IMR-90 (cell line): ENCODE results near the gene ABCB6. TPM values are rescaled to one million over a fixed set of nuclear protein-coding genes. Genes with fewer than 3 reads are reported as not detected.

ENCODE experiments used
- ATAC-seq: fragments of 200-7000 bp; cut with Tn5 transposase; 2 replicates; pipeline ENCODE4 v1.9.1; 2020; ENCODE audit warnings: low read depth, mild to moderate bottlenecking, moderate library complexity
- BruUV-seq: library from RNA; stranded (reverse); fragments of 400-500 nt; replicated peaks from 2 replicates; lab custom pipeline; 2021; lab: Mats Ljungman, UMichigan
- CTCF ChIA-PET: fragments of 300-600 bp; formaldehyde crosslinking; extraction: SDS; loops from one replicate; lab custom pipeline; 2021; ENCODE audit warnings: antibody characterized with exemption; lab: Yijun Ruan, JAX
- POLR2A ChIA-PET: fragments of 300-600 bp; sonication (Branson Sonifier 250); formaldehyde crosslinking; loops from one replicate; lab custom pipeline; 2022; ENCODE audit warnings: antibody characterized with exemption; ENCODE audit not compliant: unreplicated experiment; lab: Charles Lee
- DNase-seq: peaks from one replicate; pipeline ENCODE4 v3.0.0; 2013
- H2AFZ ChIP-seq: replicated peaks from 2 replicates; pipeline ENCODE3; 2013; ENCODE audit warnings: low read length, mild to moderate bottlenecking; ENCODE audit not compliant: poor library complexity
- H2AK5ac ChIP-seq: 2 replicates; pipeline ENCODE4 v1.6.1; 2013; ENCODE audit warnings: low read depth, low read length, inconsistent platforms
- H2AK9ac ChIP-seq: replicated peaks from 2 replicates; pipeline ENCODE3; 2013; ENCODE audit warnings: mild to moderate bottlenecking, low read depth, low read length, moderate library complexity; ENCODE audit not compliant: poor library complexity
- H2BK120ac ChIP-seq: 2 replicates; pipeline ENCODE4 v1.6.1; 2013; ENCODE audit warnings: low read depth, low read length, inconsistent platforms
- H2BK15ac ChIP-seq: 3 replicates; pipeline ENCODE4 v1.6.1; 2013; ENCODE audit warnings: low read depth, low read length, inconsistent platforms
- H2BK20ac ChIP-seq: 2 replicates; pipeline ENCODE4 v1.6.1; 2013; ENCODE audit warnings: low read depth, mild to moderate bottlenecking, inconsistent platforms, low read length, moderate library complexity
- H2BK5ac ChIP-seq: 2 replicates; pipeline ENCODE4 v1.6.1; 2013; ENCODE audit warnings: mild to moderate bottlenecking, low read depth, low read length, inconsistent platforms; ENCODE audit not compliant: poor library complexity, severe bottlenecking
- H3K14ac ChIP-seq: replicated peaks from 2 replicates; pipeline ENCODE4 v1.6.1; 2013; ENCODE audit warnings: low read depth, low read length, inconsistent platforms
- H3K18ac ChIP-seq: 2 replicates; pipeline ENCODE4 v1.6.1; 2013; ENCODE audit warnings: low read depth, low read length, control low read depth
- H3K23ac ChIP-seq: 2 replicates; pipeline ENCODE4 v1.6.1; 2013; ENCODE audit warnings: low read depth, low read length, inconsistent platforms
- H3K27ac ChIP-seq: 2 replicates; pipeline ENCODE4 v1.5.1; 2013; ENCODE audit warnings: mild to moderate bottlenecking, control low read depth, low read length; ENCODE audit not compliant: insufficient read depth
- H3K27me3 ChIP-seq: 2 replicates; pipeline ENCODE4 v1.6.1; 2013; ENCODE audit warnings: low read length; ENCODE audit not compliant: control insufficient read depth, insufficient read depth
- H3K36me3 ChIP-seq: 2 replicates; pipeline ENCODE4 v1.6.1; 2013; ENCODE audit warnings: low read length, mixed read lengths; ENCODE audit not compliant: control insufficient read depth, insufficient read depth
- H3K4ac ChIP-seq: 2 replicates; pipeline ENCODE4 v1.6.1; 2013; ENCODE audit warnings: low read depth, low read length, inconsistent platforms
- H3K4me1 ChIP-seq: 2 replicates; pipeline ENCODE4 v1.6.1; 2013; ENCODE audit warnings: low read length, mixed read lengths; ENCODE audit not compliant: control insufficient read depth, insufficient read depth
- H3K4me2 ChIP-seq: 2 replicates; pipeline ENCODE4 v1.6.1; 2013; ENCODE audit warnings: low read depth, mild to moderate bottlenecking, control low read depth, low read length, moderate library complexity
- H3K4me3 ChIP-seq: 2 replicates; pipeline ENCODE4 v1.5.1; 2013; ENCODE audit warnings: low read depth, mild to moderate bottlenecking, control low read depth, low read length, moderate library complexity; ENCODE audit not compliant: insufficient read depth
- H3K56ac ChIP-seq: 2 replicates; pipeline ENCODE4 v1.6.1; 2013; ENCODE audit warnings: low read length, inconsistent platforms; ENCODE audit not compliant: insufficient read depth; ENCODE audit errors: extremely low read depth
- H3K79me1 ChIP-seq, 2 experiments: 2 replicates each; pipeline ENCODE4 v1.6.1; 2013; ENCODE audit warnings: low read length in 2 of 2, inconsistent platforms in 1 of 2, low read depth in 1 of 2
- H3K9ac ChIP-seq: 2 replicates; pipeline ENCODE4 v1.6.1; 2013; ENCODE audit warnings: low read depth, low read length, control low read depth
- H3K9me1 ChIP-seq: 2 replicates; pipeline ENCODE4 v1.6.1; 2013; ENCODE audit warnings: low read length, inconsistent platforms; ENCODE audit not compliant: insufficient read depth
- H3K9me3 ChIP-seq: 2 replicates; pipeline ENCODE4 v1.6.1; 2013; ENCODE audit warnings: low read length; ENCODE audit not compliant: control insufficient read depth, insufficient read depth
- H4K20me1 ChIP-seq: 2 replicates; pipeline ENCODE4 v1.6.1; 2013; ENCODE audit warnings: low read length, inconsistent platforms; ENCODE audit not compliant: insufficient read depth
- H4K5ac ChIP-seq: 2 replicates; pipeline ENCODE4 v1.6.1; 2013; ENCODE audit warnings: mild to moderate bottlenecking, low read depth, low read length, control low read depth
- H4K8ac ChIP-seq, 2 experiments: 2 replicates each; pipeline ENCODE4 v1.6.1; 2013; ENCODE audit warnings: low read depth in 2 of 2, low read length in 2 of 2, control low read depth in 1 of 2, inconsistent platforms in 1 of 2
- H4K91ac ChIP-seq: 2 replicates; pipeline ENCODE4 v1.6.1; 2013; ENCODE audit warnings: low read depth, low read length, inconsistent platforms; ENCODE audit not compliant: insufficient read depth
- CHD1 ChIP-seq: IDR thresholded peaks from 2 replicates; pipeline ENCODE4 v1.6.1; 2012; ENCODE audit warnings: low read depth, low read length, improper control_type of control experiment
- CTCF ChIP-seq: conservative IDR thresholded peaks from 2 replicates; pipeline ENCODE4 v1.5.1; 2012; ENCODE audit warnings: mild to moderate bottlenecking, low read depth, low read length, improper control_type of control experiment
- ELK1 ChIP-seq: fragments of 150-350 bp; IDR thresholded peaks from 2 replicates; pipeline ENCODE4 v1.6.1; 2016; ENCODE audit warnings: low read depth, mild to moderate bottlenecking, low read length, moderate library complexity, borderline replicate concordance
- FOS ChIP-seq: fragments of 150-350 bp; IDR thresholded peaks from 2 replicates; pipeline ENCODE4 v1.6.1; 2016; ENCODE audit warnings: low read depth, low read length
- MAFK ChIP-seq: IDR thresholded peaks from 2 replicates; pipeline ENCODE4 v1.6.1; 2012; ENCODE audit warnings: low read depth, low read length, improper control_type of control experiment
- MAZ ChIP-seq: IDR thresholded peaks from 2 replicates; pipeline ENCODE4 v1.6.1; 2012; ENCODE audit warnings: low read depth, mild to moderate bottlenecking, low read length, improper control_type of control experiment, moderate library complexity, borderline replicate concordance
- MXI1 ChIP-seq: IDR thresholded peaks from 2 replicates; pipeline ENCODE4 v1.6.1; 2012; ENCODE audit warnings: low read depth, mild to moderate bottlenecking, low read length, moderate library complexity, borderline replicate concordance
- POLR2A ChIP-seq: IDR thresholded peaks from 2 replicates; pipeline ENCODE4 v1.6.1; 2012; ENCODE audit warnings: mild to moderate bottlenecking, low read depth, low read length
- RAD21 ChIP-seq: IDR thresholded peaks from 2 replicates; pipeline ENCODE4 v1.6.1; 2012; ENCODE audit warnings: low read length, improper control_type of control experiment
- RCOR1 ChIP-seq: IDR thresholded peaks from 2 replicates; pipeline ENCODE4 v1.6.1; 2012; ENCODE audit warnings: mild to moderate bottlenecking, low read length, improper control_type of control experiment; ENCODE audit not compliant: insufficient replicate concordance
- SMC3 ChIP-seq: fragments of 150-350 bp; IDR thresholded peaks from 2 replicates; pipeline ENCODE4 v1.6.1; 2016; ENCODE audit warnings: low read depth, mild to moderate bottlenecking, antibody characterized with exemption, low read length, moderate library complexity
- WGBS, 2 experiments: methylation state at CpG; one replicate each; pipeline versions ENCODE4 v1.1.5 to v1.1.7; 2013; ENCODE audit warnings: missing lambda C conversion rate in 2 of 2; ENCODE audit not compliant: insufficient read length in 1 of 2; ENCODE audit errors: extremely low coverage in 2 of 2; 5-methylcytosine and 5-hydroxymethylcytosine counted together
- dilution Hi-C: fragments of 300-500 bp; cut with HindIII; formaldehyde crosslinking; loops from one replicate; pipeline ENCODE4 v1.14.3; 2018; ENCODE audit warnings: low sequenced_read_pairs; ENCODE audit not compliant: unreplicated experiment
- in situ Hi-C: fragments of 300-500 bp; cut with MboI; formaldehyde crosslinking; loops from 3 replicates; pipeline ENCODE4 v1.14.3; 2019; ENCODE audit warnings: low sequenced_read_pairs, inconsistent platforms, mixed read lengths
- intact Hi-C: fragments of 100-400 bp; cut with micrococcal nuclease; formaldehyde crosslinking; loops from 2 replicates; pipeline ENCODE4 v1.10.0; 2022
- polyA plus RNA-seq, 3 experiments: library from polyadenylated mRNA; depleted of rRNA; stranded (reverse); fragments of >200 nt; gene quantifications; 2 replicates each; pipeline ENCODE4 v1.2.3, GENCODE V29; 2012; ENCODE audit warnings: low replicate concordance in 1 of 3
- total RNA-seq: library from RNA; depleted of rRNA; stranded (reverse); fragments of >200 nt; gene quantifications from 2 replicates; pipeline ENCODE4 v1.2.3, GENCODE V29; 2012
- TF ChIP-seq, protein P1 (sequence below): fragments of 150-350 bp; IDR thresholded peaks from 2 replicates; pipeline ENCODE4 v1.6.1; 2017; ENCODE audit warnings: mild to moderate bottlenecking, antibody characterized with exemption, low read length, low read depth

Gene ABCB6
- total and polyA plus RNA-seq, 2 of the 4 experiments (the other 2 are of a cell fraction): 12.5 to 24.7 TPM

- TF ChIP-seq RAD21 (no peak), POLR2A (no peak)
These were observed 36.2 kb downstream of the ABCB6 start (continued) for GRCh38 chr2:219182331-219183150.

DNA sequence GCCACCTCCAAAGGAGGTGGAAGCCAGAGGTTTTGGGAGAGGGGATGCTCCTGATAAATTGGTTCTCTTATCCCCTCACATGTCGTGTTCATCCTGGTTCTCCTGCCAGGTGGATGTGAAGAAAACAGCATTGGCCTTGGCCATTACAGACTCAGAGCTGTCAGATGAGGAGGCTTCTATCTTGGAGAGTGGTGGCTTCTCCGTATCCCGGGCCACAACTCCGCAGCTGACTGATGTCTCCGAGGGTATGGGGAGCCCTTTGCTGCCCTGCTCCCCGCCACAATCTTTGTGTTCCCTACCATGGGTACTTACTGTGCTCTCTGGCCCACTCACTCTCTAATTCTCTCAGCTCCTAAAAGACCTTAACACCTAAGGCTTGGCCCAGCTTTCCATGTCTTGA, 37.2 kb downstream of the ABCB6 start:
- H3K79me1 ChIP-seq: peaks cover 28 to 34% of the 10 kb centered on the region in 2 experiments

More for the DNA sequence above, 37.2 kb downstream of the ABCB6 start:
- 90% methylated on average over 3 of the region's 6 CpGs; no CpG with 5 or more reads in 1 of the 2 experiments for WGBS, 2 experiments
- H3K9ac ChIP-seq: no peak overlapping the region
- H3K4me2 ChIP-seq: no peak overlapping the region
- no peak for DNase-seq
- no peak overlapping the region for H4K5ac ChIP-seq
- ATAC-seq: no peak
- dilution Hi-C loops: no loop called here
- no peak overlapping the region for H2AK5ac ChIP-seq
- H3K56ac ChIP-seq: no peak overlapping the region
- no peak overlapping the region for H2BK120ac ChIP-seq
- no TSS peak for BruUV-seq
- H4K91ac ChIP-seq: no peak overlapping the region
- H3K23ac ChIP-seq: no peak overlapping the region
- no peak overlapping the region for H3K4me3 ChIP-seq
- no peak overlapping the region for H2BK15ac ChIP-seq
- H2BK5ac ChIP-seq: no peak overlapping the region
- no peak overlapping the region for H3K18ac ChIP-seq
- TF ChIP-seq MAZ (no peak), CHD1 (no peak), POLR2A (no peak), FOS (no peak), CTCF (no peak), RCOR1 (no peak), SMC3 (no peak), ELK1 (no peak), MXI1 (no peak), MAFK (no peak)
- TF ChIP-seq, protein P1, sequence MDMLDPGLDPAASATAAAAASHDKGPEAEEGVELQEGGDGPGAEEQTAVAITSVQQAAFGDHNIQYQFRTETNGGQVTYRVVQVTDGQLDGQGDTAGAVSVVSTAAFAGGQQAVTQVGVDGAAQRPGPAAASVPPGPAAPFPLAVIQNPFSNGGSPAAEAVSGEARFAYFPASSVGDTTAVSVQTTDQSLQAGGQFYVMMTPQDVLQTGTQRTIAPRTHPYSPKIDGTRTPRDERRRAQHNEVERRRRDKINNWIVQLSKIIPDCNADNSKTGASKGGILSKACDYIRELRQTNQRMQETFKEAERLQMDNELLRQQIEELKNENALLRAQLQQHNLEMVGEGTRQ: no peak
- ChIA-PET POLR2A (no interaction called here), CTCF (no interaction called here)
- no peak overlapping the region for H2AFZ ChIP-seq
- no peak overlapping the region for H4K8ac ChIP-seq
- in situ Hi-C loops: no loop called here
- 0 out of 2 replicates have a peak, but pooled peaks cover 2% of the 10 kb centered on the region for H3K9me1 ChIP-seq
- no peak overlapping the region for H2AK9ac ChIP-seq
- no peak overlapping the region for H2BK20ac ChIP-seq
- no peaks in the 10 kb centered on the region for H3K9me3 ChIP-seq
- peaks cover 14% of the 10 kb centered on the region; the same call in 1 of the 2 replicates for H4K20me1 ChIP-seq
- H3K27me3 ChIP-seq: no peaks in the 10 kb centered on the region
- no peak overlapping the region for H3K27ac ChIP-seq
- intact Hi-C loops: no loop called here
- H3K4ac ChIP-seq: no peak overlapping the region
- H3K14ac ChIP-seq: no peak overlapping the region
- peaks cover 43% of the 10 kb centered on the region for H3K36me3 ChIP-seq
- 0 out of 2 replicates have a peak, but pooled peaks cover 3% of the 10 kb centered on the region for H3K4me1 ChIP-seq
